H1 (cell line): Measurements from ENCODE around the gene KRT75. TPM values are rescaled to one million over a fixed set of nuclear protein-coding genes. Genes with fewer than 3 reads are reported as not detected.

Source experiments
- CBX5 ChIP-seq: fragments of 300-800, 300-1000 bp; sonication (generic); IDR thresholded peaks from 2 replicates; pipeline ENCODE4 v1.7.1; 2016; ENCODE audit warnings: antibody characterized with exemption, low read length, low read depth
- E2F6 ChIP-seq: IDR thresholded peaks from 2 replicates; pipeline ENCODE4 v1.6.1; 2012; ENCODE audit warnings: inconsistent platforms
- RAD21 ChIP-seq, 2 experiments: IDR thresholded peaks in 1 of 2; conservative IDR thresholded peaks in 1 of 2; 2 replicates each; pipeline ENCODE4 v1.6.1; 2011; ENCODE audit warnings: low read depth in 2 of 2, low read length in 2 of 2, improper control_type of control experiment in 1 of 2, inconsistent platforms in 1 of 2, mild to moderate bottlenecking in 1 of 2, moderate library complexity in 1 of 2
- SIRT6 ChIP-seq: IDR thresholded peaks from one replicate; pipeline ENCODE4 v1.7.1; 2012; ENCODE audit warnings: low read length, inconsistent platforms
- polyA plus RNA-seq, 7 experiments: library from polyadenylated mRNA; depleted of rRNA in 3 of 7; stranded (reverse) in 5 of 7; unstranded in 2 of 7; fragments of >200 nt in 5 of 7; fragments of 200-250 nt in 2 of 7; gene quantifications; 1 replicate in 5 of 7; 2 replicates in 1 of 7; 4 replicates in 1 of 7; pipeline versions ENCODE4 v1.2.1 to v1.2.3, GENCODE V29; 2011 to 2013; ENCODE audit warnings: missing spikeins in 2 of 7, mixed read lengths in 2 of 7
- total RNA-seq: library from RNA; stranded (reverse); fragmentation: NEBNext Ultra II Directional; extraction: Animal tissue kit (Norgen Biotek cat#: 25700); gene quantifications from 2 replicates; pipeline ENCODE4 v1.2.1, GENCODE V29; 2021

Gene KRT75
- total and polyA plus RNA-seq, 2 of the 8 experiments (the other 6 are each of a cell fraction or from before 2014, with no cell fraction given): not detected

- TF ChIP-seq SIRT6: no peak
- TF ChIP-seq E2F6: no peak
- TF ChIP-seq RAD21 (IDR thresholded peaks at IDR 0.05 in 1 of 2, conservative IDR thresholded peaks at IDR 0.05 in 1 of 2; ENCODE audit: low read depth in 2 of 2, low read length in 2 of 2): no peak
- TF ChIP-seq CBX5: no peak
Observed at GRCh38 chr12:52383331-52383730, 50.8 kb downstream of the KRT75 start (continued).
